ENCODE results near the gene PHKB. TPM values are rescaled to one million over a fixed set of nuclear protein-coding genes. Genes with fewer than 3 reads are reported as not detected.

PHKB gene
- total and polyA plus RNA-seq, 2 of the 8 experiments (the other 6 are each of a cell fraction or from before 2014, with no cell fraction given): 18.6 to 38.3 TPM

GRCh38 chr16:47724115-47724785 is 263.1 kb downstream of the PHKB start (continued):
- TF ChIP-seq CHD7 (IDR thresholded peaks at IDR 0.05; ENCODE audit: insufficient replicate concordance, low read length): no peak
- no peak for TF ChIP-seq KDM4A (IDR thresholded peaks at IDR 0.05; ENCODE audit: low read depth, low read length, severe bottlenecking)
- TF ChIP-seq CBX8 (IDR thresholded peaks at IDR 0.05; ENCODE audit: borderline replicate concordance, low read depth, low read length): no peak
- TF ChIP-seq ATF3 (IDR thresholded peaks at IDR 0.05; ENCODE audit: insufficient read depth, low read depth, low read length): no peak
- no peak for TF ChIP-seq RXRA (IDR thresholded peaks at IDR 0.05; ENCODE audit: insufficient read depth, low read depth, low read length)

Measured in H1 (cell line).